ENCODE measurements around the gene LYZL4. TPM values are rescaled to one million over a fixed set of nuclear protein-coding genes. Genes with fewer than 3 reads are reported as not detected.

Gene LYZL4
- total and polyA plus RNA-seq, 2 donors (not counting 1 experiment from before 2014, with no cell fraction given) = not detected

DNA sequence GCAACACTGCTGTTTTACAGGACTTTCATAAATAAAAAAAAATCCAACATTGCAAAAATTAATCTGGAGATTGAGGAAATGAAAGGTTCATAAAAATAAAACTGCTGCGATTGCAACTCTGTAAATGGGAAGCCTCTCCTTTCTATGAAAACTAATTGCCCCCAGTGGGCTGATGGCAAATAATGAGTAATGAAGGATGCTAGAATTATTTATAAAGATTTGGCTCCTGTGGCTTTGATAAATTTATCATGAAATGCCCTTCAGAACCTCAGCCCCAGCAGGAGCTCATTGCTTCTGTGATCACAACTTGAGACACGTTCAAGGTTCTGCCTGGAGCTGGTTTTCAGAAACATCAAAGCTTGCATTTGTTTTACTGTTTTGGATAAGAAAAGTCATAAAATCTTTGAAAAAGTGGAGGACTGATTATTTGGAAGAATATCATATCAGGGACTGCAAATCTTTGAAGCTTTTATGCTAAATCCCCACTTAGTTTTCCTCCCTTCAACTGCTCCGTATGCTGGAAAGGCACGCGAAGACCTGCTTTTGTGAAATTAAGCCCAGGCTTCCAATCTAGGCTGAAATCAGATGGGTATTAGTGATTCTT is 24.5 kb upstream of the LYZL4 start:
- H3K27me3 Mint-ChIP-seq = peaks cover 30% of the 10 kb centered on the region
- no peak overlapping the region for H3K4me2 ChIP-seq (replicated peaks; ENCODE audit: low read depth, low read length, poor library complexity, severe bottlenecking)

More for the DNA sequence above, 24.5 kb upstream of the LYZL4 start:
- no peaks in the 10 kb centered on the region for H3K4me1 Mint-ChIP-seq
- H3K9ac ChIP-seq (ENCODE audit: low read length) = no peak overlapping the region
- ChIA-PET POLR2A (no interaction called here), CTCF (interaction anchor here (1.1 to 1.3 kb wide), 2 partner anchors 8 to 16 kb away, joined by 4 read pairs; no protein-coding TSS in a partner anchor)
- no peaks in the 10 kb centered on the region for H3K4me1 ChIP-seq (ENCODE audit: control insufficient read depth in 2 of 2, insufficient read depth in 2 of 2, low read length in 2 of 2)
- H3K9me3 Mint-ChIP-seq (ENCODE audit: insufficient read depth) = peaks cover 11% of the 10 kb centered on the region
- TF ChIP-seq CTCF (IDR thresholded peaks at IDR 0.05) (no peak), EZH2 (IDR thresholded peaks at IDR 0.05; ENCODE audit: borderline replicate concordance, insufficient read depth, low read depth, low read length, poor library complexity, severe bottlenecking) (no peak)
- H3K27ac ChIP-seq (ENCODE audit: low read length in 2 of 2) = no peak overlapping the region
- H3K36me3 ChIP-seq (replicated peaks in 1 of 2; ENCODE audit: control extremely low read depth in 1 of 2, control insufficient read depth in 1 of 2, extremely low read depth in 1 of 2, insufficient read depth in 2 of 2, low read length in 1 of 2) = no peaks in the 10 kb centered on the region
- intact Hi-C loops (cut with micrococcal nuclease) = no loop called here
- DNase-seq (no peak), ATAC-seq (ENCODE audit: low read depth) (no peak)
- H3K27me3 ChIP-seq (replicated peaks in 1 of 4; ENCODE audit: control extremely low read depth in 1 of 4, control insufficient read depth in 3 of 4, insufficient read depth in 4 of 4, low read length in 3 of 4) = peaks cover 0 to 22% (median 0%) of the 10 kb centered on the region in 4 experiments
- 75% methylated on average over 1 of the region's 5 CpGs for WGBS (ENCODE audit: insufficient coverage)
- H3K27ac Mint-ChIP-seq = no peak overlapping the region
- H4K20me1 ChIP-seq (ENCODE audit: control insufficient read depth, insufficient read depth, low read length, poor library complexity, severe bottlenecking) = no peaks in the 10 kb centered on the region
- peaks cover 0 to 5% (median 4%) of the 10 kb centered on the region in 3 donors for H3K9me3 ChIP-seq (ENCODE audit: control extremely low read depth in 1 of 3, control insufficient read depth in 2 of 3, insufficient read depth in 1 of 3, low read length in 2 of 3)
- no peaks in the 10 kb centered on the region for H3K79me2 ChIP-seq (ENCODE audit: control insufficient read depth, insufficient read depth, low read length)
- no peak overlapping the region for H3K4me3 Mint-ChIP-seq
- no peak overlapping the region for H3K4me3 ChIP-seq (ENCODE audit: control extremely low read depth in 1 of 5, extremely low read depth in 1 of 5, insufficient read depth in 1 of 5, low read depth in 2 of 5, low read length in 4 of 5)
- no peak overlapping the region for H2AFZ ChIP-seq (ENCODE audit: insufficient read depth, low read depth, low read length, poor library complexity, severe bottlenecking)

All from B cell (primary cell).